Activated CD4-positive, alpha-beta T cell treated with anti-CD3 and anti-CD28 coated beads for 1 hour (primary cell): Measurements from ENCODE around the gene MMADHC.
"Not testable (repeated sequence)": the region's sequence is repeated elsewhere in the genome, so short reads cannot be mapped to it uniquely, and the experiment has no call there.

Source experiments
- DNase-seq: peaks from one replicate; pipeline ENCODE4 v3.0.0-alpha.2; 2020

MMADHC gene

DNA sequence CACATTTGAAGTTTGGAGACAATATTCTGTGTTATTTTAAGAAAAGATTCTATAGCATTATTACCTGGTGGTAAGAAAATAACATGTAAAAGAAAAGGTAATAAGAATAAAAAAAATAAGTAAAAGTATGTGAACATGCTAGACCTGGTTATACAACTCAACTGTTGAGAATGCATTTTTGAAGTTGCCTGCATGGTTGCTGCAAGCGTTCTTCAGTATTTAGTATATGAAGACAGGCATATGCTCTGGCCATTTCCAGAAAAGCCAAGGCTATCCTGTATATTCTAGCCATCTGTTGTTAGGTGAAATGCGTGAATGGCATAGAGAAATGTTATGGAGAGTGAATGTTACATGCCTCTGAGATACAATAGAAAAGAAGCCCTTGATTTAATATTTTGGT lies 6.8 kb upstream of the MMADHC start:
- DNase-seq, result no peak

DNA sequence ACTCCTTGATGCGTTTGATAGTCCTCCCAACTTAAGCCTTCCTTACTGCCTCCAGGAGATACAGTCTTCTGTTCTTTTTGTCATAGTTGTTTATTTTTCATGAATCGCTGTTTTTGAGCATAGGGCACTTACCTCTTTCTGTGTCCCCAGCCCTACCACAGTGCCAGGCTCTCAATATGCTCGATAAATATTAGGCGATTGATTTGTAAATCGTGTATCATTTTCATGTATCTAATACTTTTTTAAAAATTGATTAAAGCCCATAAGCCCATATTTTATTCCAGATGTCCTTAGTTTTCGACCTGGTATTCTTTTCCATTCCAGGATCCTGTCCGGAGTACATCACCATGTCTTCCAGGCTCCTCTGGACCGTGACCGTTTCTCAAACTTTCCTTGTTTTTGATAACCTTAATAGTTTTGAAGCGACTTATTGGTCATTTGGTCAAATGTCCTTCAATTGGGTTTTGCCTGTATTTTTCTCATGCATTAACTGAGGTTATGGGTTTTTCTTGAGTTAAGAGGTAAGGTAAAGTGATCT lies 444 bp upstream of the MMADHC start:
- DNase-seq, result no peak

DNA sequence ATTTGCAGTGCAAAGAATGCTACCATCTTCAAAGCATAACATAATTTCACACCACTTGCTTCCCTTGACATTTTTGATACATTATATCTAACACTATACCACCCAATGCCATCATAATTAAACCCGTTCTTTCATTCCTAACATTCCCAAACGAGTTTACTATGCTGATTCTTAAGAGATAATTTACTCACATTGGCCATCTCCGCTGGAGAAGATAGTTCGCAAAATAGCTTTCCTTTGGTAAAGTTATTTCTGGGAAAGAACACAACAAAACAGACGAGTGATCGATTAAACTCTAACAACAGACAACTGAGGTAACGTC lies 716 bp downstream of the MMADHC start:
- no peak for DNase-seq

DNA sequence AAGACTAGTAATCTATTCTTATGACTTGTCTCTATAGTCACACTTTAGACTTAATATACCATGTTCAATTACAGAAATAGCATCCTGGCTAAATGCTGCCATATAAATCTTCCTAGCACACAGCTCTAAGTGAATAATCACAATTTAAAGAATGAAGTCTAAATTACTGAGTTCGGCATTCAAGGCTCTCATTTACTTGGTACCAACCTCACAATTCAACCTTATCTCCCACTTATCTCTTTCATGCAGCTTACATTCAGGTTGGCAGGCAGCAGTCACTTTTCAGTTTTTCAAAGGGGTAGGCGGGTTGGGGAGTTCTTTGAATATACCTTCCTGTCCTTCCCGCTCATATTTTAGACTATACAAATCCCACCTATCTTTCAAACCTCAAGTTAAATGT lies 1.5 kb downstream of the MMADHC start:
- DNase-seq, result no peak

DNA sequence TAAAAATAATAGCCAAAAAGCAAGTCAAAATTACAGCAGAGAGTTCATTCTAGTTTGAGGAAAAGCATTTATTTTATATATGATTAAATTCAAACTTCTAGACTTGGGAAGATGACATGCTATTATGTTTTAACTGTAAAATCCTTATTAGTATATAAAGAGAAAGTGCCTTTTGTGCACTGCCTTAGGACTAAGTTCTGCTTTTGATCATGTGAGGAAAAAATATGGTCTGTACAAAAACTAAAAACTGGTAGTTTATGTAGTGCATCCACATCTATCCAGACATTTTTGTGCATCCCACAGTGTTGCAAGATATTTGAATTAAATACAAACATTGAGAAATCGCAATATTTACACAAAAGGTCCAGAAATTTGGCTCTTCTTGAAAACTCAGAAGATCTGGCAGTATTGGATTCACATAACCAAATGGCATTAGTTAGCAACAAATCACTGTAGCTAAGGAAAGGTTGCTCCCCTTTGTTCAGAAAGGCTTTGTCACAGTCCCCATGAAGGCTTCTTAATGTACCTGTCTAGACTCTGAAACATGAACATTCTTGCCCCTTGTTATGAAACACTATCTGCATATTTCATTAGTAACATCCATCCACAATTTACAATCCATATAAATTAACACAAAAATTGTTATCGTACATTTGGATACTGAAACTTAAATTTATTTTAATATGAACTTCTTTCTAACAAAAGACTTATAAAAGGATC lies 2.2 kb downstream of the MMADHC start:
- no peak for DNase-seq

DNA sequence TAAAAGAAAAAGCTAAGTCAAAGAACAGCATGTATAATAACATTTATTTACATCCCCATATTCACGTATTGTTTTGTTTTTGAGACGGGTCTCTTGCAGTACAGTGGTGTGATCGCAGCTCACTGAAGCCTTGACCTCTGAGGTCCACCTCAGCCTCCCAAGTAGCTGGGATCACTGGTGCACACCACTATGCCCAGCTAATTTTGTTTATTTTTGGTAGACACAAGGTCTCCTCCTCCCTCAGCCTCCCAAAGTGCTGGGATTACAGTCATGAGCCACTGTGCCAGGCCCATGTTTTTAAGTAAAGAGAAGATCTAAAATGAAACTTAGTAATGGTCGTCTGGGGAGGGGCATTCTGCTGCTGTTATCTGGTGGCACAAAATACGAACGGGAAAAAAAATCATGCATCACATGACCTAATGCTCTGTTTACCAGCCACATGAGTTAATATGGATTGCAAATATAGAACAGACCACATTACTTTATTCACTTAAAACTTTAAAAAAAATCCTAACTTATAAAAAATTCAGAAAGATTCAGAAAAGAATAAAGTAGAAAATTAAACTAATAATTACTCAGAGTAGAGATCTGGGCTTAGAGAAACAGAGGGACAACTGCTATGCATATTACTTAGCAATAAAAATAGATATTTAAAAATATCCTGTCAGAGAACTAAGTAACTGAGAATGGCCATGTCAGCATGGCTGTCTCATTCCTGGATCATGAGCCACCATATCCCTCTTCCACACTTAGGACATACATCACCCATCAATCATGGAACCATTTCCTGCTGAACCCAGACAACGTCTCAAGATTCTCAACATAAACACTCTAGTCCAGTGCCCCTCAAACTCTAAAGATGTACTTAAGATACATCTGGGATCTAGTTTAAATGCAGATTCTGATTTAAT lies 7.3 kb downstream of the MMADHC start:
- no peak for DNase-seq

DNA sequence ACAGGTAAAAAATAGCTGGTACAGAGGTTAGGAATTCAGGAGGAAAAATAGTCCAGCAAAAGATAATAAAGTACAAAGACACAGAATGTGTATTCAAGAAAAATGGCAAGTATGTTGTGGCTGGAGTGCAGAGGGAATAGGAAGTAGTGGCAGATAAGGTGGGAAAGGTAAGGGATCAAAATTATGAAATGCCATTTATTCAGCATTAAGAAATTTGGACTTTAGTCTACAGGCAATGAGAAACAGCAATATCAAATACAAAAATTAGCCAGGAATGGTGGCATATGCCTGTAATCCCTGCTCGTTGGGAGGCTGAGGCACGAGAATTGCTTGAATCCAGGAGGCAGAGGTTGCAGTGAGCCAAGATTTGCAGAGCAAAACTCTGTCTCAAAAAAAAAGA lies 10.3 kb downstream of the MMADHC start:
- no peak for DNase-seq

DNA sequence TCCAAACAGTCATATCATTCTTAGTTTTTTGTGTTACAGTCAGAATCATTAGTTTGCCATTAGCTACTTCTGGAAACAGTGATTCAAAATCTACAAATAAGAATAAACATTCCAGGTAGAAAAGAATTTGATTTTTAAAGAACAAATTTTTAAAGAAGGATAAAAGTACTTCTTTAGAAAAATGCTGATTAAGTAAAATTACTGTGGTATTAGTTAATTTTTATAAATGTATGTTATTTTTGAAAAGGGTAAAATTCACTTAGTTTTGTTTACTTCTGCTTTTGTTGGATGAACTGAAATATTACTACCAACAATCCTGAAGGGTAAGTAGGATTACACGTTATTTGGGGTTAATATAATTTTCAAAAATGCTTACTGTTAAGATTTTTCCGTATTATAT lies 11.8 kb downstream of the MMADHC start:
- DNase-seq, result no peak

DNA sequence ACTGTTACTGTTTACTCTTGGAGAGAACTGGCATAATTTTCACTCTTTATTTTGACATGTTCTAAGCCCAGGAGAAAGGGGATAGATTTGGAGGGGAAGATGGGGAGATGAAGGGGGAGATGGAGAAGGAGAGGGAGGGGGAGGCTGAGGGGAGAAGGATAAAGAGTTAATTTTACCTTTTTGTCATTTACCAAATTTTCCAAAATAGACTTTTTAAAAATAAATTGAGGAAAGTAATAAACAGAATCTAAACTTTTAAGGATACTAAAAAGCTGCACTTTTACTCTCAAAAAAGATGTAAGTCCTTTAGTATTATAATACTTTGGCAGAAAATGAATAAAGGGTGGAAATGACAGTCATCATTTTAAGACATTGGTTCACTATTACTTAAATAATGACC lies 12.3 kb downstream of the MMADHC start:
- no peak for DNase-seq

DNA sequence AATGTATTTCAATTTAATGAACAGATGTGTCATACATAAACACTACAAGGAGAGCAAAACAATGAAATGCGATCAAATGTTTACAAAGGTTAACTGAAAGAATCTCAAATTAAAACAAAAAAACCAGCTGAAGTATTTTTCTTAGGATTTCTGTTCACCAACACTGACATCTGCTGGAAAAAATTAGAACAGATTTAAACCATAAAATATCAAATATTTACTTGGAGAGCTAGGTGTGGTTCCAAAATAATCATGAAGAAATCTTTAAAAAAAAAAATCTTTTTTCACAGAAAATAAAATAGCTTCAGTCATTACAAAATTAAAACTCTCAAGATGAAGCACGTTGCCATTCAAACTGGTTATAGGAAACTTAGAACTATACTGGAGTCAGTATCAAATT lies 13.8 kb downstream of the MMADHC start:
- DNase-seq, result no peak

DNA sequence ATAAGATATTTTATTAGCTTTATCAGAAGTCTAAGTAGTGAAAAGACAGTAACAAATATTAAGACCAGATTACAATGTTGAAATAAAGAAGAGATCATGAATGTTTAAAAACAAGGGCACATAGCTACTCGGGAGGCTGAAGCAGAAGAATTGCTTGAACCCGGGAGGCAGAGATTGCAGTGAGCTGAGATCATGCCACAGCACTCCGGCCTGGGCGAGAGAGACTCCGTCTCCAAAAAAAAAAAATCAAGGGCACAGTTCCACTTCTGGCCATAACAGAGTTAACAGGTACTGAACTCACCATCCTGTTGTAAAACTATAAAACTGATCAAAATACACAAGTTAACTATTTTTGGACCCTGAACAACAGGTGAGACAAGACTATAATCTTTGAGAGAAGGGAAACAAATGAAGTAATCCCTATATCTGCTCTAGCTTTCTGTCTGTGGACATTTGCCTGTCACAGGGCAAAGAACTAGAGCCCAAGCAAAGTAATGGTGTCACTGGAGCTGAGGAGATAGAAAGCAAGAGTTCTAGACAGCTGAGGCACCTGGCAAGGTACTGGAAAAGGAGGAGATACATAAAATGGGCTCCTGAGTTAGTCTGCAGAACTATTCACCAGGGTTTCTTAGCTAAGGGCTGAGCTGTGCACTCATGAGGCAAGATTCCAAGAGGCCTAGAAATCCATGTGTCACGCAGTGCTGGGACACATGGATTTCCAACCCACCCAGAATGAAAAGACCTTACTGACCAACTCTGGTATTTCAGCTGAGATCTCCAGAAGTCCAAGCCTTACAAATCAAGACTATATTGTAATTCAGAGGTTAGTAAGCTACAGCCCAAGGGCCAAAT lies 15.2 kb downstream of the MMADHC start:
- no peak for DNase-seq

DNA sequence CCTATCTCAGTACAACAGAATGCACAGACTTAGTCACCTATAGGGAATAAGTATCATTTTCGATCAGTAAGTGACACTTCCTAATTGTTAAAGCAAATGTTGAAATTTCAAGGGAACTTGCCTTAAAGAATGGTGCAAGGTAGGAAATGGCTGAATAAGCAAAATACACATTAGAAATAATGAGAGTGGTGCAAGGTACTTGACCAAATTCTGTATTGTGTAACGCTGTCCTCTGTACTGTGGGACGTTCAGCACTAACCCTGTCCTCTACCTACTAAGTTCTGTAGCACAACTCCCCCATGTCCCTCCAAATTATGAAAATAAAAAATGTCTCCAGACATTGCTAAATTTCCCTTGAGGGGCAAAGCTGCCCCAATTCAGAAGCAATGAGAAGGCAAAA lies 19.4 kb downstream of the MMADHC start:
- DNase-seq, result no peak

DNA sequence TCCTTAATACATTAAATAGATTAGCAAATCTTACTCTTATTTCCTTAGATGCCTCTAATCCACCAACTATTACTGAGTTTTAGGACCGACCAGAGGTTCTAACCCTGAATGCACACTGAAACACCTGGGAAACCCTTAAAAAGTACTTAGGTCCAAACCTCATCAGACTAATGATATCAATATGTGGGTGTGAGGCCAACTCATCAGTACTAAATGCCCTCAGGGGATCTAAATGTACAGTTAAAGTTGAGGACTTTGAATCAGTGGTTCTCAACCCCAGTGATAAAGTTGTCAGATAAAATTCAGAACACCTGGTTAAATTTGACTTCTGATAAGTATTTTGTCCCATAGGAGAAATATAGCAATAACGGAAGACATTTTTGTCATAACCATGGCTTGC lies 20.9 kb downstream of the MMADHC start:
- no peak for DNase-seq

DNA sequence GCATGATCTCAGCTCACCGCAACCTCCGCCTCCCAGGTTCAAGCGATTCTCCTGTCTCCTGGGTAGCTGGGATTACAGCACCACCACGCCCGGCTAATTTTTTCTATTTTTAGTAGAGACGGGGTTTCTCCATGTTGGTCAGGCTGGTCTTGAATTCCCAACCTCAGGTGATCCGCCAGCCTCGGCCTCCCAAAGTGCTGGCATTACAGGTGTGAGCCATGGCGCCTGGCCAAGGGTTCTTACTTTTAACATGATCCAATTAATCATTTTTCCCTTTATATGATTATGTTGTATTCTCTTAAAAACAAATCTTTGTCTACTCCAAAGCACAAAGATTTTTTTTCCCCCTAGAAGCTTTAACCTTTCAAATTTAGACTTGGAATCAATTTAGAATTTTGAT lies 21.9 kb downstream of the MMADHC start:
- not testable (repeated sequence) for DNase-seq

DNA sequence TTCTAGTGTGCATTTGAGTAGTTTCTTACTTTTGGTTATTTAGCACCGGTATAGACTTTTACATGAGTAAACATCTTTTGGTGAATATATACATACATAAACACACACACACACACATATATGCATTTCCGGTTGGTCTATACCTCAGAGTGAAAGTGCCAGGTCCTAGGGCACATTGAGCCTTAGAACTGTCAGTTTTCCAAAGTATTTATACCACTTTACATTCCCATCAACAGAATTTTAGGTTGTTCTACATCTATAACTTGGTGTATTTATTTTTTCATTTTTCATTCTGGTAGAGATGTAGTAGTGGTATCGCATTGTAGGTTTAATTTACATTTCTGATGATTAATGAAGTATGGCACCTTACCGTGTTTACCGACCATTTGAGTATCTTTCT lies 22.6 kb downstream of the MMADHC start:
- DNase-seq, result no peak

DNA sequence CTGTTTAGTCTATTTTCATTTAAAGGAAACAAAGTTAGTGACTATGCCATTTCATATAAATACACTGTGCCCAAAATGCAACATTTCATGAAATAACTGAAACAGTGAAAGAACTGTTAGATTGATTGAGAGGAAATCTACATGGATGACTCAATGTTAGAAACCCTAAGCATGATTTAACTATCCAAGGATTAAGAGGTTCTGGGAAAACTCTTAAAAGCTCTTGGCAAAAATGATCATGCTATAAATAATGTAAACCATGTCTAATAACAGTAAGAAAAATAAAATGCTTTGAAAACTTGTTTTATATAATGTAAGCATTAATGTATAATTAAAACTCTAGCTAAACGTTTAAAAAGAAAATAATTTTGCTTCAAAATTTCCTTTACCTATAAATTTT lies 23.5 kb downstream of the MMADHC start:
- no peak for DNase-seq

DNA sequence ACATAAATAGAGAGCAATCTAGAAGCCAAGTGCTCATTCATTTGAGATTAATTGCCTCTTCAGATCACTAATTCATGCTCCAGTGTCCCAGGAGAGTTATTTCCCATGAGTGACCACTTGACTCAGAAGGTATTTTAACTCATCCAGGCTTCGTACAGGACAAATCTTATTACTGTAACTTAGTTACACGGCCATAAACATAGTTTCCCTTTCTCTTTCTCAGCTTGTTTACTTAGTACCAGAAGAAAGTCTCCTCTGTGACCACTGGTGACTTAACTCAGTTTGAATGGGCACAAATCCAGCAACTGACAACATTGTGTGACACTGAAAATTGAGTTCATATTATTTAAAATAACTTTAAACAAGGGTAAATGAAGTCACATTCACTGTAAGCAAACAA lies 25.3 kb downstream of the MMADHC start:
- no peak for DNase-seq

DNA sequence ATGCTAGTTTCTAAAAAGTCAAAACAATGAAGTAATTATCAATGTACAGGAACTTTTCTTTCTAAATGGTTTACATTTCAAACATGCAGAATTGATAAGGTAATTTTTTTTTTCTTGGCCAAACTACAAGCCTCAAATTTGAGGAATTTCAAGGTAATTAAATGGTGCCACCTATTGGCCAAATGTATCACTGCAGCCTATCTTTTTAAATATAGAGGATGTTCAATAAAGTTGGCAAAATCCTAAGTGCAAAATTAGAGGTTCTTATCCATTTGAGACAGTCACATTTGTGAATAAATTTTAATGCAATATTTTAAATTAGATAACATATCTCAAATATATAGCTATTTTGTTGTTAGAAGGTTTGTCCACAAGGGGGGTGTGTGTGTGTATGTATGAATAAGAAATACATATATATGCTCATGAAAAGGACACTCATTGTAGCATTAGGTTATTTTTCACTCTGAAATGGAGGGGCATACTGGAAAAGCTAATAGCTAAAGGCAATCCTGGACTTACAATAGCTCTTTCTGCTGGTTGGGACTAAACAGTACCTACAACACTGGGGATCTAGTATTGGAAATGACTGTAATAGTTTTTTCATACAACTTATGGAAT lies 26.2 kb downstream of the MMADHC start:
- no peak for DNase-seq

DNA sequence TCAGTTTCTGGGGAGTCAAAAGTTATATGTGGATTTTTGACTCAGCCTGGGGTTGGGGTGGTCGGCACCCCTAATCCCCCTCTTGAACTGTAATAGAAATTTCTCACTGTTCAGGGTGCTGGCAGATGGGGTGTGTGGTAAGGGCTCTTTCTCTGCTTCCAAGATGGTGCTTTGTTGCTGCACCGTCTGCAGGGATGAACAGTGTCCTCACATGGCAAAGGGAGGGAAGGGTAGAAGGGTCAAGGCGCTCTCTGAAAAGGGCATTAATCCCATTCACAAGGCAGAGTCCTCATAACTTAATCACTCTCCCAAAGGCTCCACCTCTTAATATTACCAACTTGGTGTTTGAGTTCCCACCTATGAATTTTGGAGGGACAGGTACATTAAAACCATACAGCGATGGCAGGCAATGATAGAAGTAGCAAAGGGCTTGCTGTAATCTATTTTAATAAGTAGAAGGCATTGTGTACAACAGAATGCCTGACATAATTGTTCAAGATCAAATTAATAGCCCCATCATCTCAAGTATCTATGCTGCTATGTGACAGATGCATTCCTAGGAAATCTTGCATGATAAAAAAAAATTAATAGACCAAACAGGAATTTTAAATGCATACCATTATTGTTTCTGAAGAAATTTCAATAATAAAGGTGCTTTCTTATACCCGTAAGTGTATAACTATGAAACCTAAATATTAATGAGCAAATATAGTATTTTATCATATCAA lies 28.1 kb downstream of the MMADHC start:
- DNase-seq, result no peak

DNA sequence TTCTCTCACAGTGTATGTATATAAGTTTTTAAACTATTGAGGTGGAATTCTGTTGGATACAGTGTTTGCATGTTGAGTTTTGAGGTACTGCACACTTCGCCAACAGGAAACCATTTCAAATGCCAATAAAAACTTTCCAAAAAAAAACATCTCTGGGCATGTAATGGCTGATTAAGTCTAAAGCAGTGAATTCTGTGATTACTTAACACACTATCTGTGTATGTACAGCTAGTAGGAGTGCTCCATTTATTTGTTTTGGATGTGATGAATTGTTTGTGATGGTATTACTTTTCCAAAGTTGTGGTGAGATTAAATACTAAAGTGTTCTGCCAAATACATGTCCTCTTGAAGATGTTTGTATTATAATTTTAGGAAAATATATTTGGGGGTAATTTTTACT lies 31.1 kb downstream of the MMADHC start:
- no peak for DNase-seq

DNA sequence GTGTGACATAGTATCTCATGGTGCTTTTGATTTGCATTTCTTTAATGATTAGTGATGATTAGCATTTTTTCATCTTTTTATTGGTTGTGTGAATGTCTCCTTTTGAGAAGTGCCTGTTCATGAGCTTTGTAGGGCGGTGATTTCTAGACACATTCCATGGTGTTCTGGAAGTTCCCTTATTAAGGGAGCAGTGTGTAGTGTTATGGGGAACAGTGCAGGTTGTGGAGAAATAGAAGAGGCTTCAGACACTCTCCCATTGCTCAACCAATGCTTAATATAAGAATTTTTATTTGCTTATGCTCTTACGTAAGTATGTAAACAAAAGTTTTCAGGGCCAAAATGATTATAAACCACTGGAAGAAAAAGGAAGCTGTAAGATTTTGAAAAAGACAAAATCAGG lies 34.7 kb downstream of the MMADHC start:
- DNase-seq, result no peak

DNA sequence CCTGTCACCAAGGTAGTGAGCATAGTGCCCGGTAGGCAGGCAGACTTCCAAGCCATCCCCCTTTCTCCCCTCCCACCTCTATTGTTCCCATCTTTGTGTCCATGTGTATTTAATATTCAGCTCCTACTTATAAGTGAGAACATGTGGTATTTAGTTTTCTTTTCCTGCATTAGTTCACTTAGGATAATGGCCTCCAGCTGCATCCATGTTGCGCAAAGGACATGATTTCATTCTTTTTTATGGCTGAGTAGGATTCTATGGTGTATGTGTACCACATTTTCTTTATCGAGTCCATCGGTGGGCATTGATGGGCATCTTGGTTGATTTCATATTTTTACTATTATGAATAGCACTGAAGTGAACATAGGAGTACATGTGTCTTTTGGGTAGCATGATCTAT lies 35.3 kb downstream of the MMADHC start:
- no peak for DNase-seq
